Duodenal mucosa (tissue), 2 donors: Measurements from ENCODE around the gene CLIC2.
"Not testable (repeated sequence)": the region's sequence is repeated elsewhere in the genome, so short reads cannot be mapped to it uniquely, and the experiment has no call there.

ENCODE experiments used
- H3K27ac ChIP-seq: one replicate; pipeline ENCODE4 v1.7.0; 2013; ENCODE audit warnings: low read depth, low read length
- H3K27me3 ChIP-seq, 2 donors: one replicate each; pipeline ENCODE4 v1.7.0; 2013; ENCODE audit warnings: low read length in 2 of 2, control low read depth in 1 of 2; ENCODE audit not compliant: insufficient read depth in 2 of 2, control insufficient read depth in 1 of 2
- H3K36me3 ChIP-seq, 2 donors: one replicate each; pipeline ENCODE4 v1.7.0; 2013; ENCODE audit warnings: low read length in 2 of 2, control low read depth in 1 of 2; ENCODE audit not compliant: insufficient read depth in 2 of 2, control insufficient read depth in 1 of 2
- H3K4me1 ChIP-seq, 2 donors: one replicate each; pipeline ENCODE4 v1.7.0; 2013; ENCODE audit warnings: low read length in 2 of 2, control low read depth in 1 of 2; ENCODE audit not compliant: insufficient read depth in 2 of 2, control insufficient read depth in 1 of 2
- H3K4me3 ChIP-seq, 2 donors: one replicate each; pipeline ENCODE4 v1.7.0; 2013; ENCODE audit warnings: low read length in 2 of 2, low read depth in 1 of 2
- H3K9ac ChIP-seq, 2 donors: one replicate each; pipeline ENCODE4 v1.7.0; 2013; ENCODE audit warnings: low read length in 2 of 2, low read depth in 1 of 2
- H3K9me3 ChIP-seq, 2 donors: one replicate each; pipeline ENCODE4 v1.7.0; 2013; ENCODE audit warnings: low read length in 2 of 2, control low read depth in 1 of 2; ENCODE audit not compliant: control insufficient read depth in 1 of 2

The CLIC2 gene

DNA sequence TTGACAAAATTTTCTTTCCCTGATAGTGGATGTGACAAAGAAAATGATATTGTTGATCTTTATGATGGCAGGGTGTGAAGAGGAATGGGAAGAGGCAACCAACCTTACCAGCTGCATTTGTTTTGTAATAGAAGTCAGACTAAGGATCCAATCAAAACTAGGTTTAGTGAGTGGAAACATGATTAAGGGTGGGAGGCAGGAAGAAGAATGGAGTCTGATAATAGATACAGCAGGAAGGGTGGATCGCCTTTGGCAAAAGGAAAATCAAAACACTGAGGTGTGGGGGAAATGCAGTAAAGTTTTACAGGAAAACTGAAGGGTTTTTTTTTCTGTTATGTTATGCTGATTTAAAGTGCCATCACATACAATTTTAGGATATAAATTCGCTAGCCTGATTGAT lies 3.4 kb downstream of the CLIC2 start:
- H3K36me3 ChIP-seq: no peaks in the 10 kb centered on the region
- H3K27me3 ChIP-seq: no peaks in the 10 kb centered on the region
- no peak overlapping the region for H3K4me3 ChIP-seq
- no peaks in the 10 kb centered on the region for H3K9me3 ChIP-seq
- H3K4me1 ChIP-seq: no peaks in the 10 kb centered on the region
- no peak overlapping the region for H3K27ac ChIP-seq
- no peak overlapping the region for H3K9ac ChIP-seq

DNA sequence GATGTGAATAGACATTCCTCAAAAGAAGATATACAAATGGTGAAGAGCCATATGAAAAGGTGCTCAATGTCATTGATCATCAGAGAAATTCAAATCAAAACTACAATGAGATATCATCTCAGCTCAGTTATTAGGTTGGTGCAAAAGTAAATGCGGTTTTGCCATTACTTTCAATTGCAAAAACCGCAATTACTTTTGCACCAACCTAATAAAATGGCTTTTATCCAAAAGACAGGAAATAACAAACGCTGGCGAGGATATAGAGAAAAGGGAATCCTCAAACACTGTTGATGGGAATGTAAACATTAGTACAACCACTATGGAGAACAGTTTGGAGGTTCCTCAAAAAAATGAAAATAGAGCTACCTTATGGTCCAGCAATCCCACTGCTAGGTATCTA lies 5.1 kb downstream of the CLIC2 start:
- Histone ChIP-seq H3K4me1 (no peaks in the 10 kb centered on the region), H3K36me3 (no peaks in the 10 kb centered on the region), H3K9me3 (no peaks in the 10 kb centered on the region), H3K4me3 (no peak overlapping the region), H3K27me3 (no peaks in the 10 kb centered on the region), H3K27ac (no peak overlapping the region), H3K9ac (no peak overlapping the region)

DNA sequence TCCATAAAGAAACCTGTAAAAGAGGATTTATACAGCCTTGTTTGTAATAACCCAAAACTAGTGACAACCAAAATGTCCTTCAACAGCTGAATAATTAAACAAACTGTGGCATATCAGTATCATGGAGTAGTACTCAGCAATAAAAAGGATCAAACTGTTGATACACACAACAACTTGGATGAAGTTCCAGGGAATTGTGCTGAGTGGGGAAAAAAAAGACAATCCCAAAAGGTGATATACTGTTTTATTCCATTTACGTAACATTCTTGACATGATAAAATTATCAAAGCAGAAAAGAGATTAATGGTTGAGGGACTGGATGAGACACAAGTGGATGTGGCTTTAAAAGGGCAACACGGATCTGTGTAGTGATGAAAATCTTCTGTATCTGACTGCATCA lies 7.8 kb downstream of the CLIC2 start:
- no peak overlapping the region for H3K9ac ChIP-seq

DNA sequence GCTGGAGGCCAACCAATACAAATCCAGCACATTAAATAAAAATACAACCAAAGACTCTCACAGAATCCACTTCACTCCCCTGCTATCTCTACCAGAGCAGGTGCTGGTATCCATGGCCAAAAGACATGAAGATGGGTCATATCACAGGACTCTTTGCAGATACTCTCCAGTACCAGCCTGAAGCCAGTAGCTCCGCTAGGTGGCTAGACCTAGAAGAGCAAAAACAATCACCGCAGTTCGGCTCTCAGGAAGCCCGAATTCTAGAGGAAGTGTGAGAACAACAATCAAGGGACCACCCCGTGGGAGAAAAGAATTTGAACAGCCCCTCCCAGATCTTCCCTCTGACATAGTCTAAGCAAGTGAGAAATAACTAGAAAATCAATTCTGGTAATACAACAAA lies 20.2 kb downstream of the CLIC2 start:
- Histone ChIP-seq H3K36me3 (no peaks in the 10 kb centered on the region), H3K9me3 (no peaks in the 10 kb centered on the region), H3K4me1 (no peaks in the 10 kb centered on the region), H3K27ac (no peak overlapping the region), H3K4me3 (no peak overlapping the region), H3K27me3 (no peaks in the 10 kb centered on the region), H3K9ac (no peak overlapping the region)

More for the DNA sequence above, 7.8 kb downstream of the CLIC2 start:
- H3K36me3 ChIP-seq: no peaks in the 10 kb centered on the region
- H3K9me3 ChIP-seq: no peaks in the 10 kb centered on the region
- H3K27ac ChIP-seq: no peak overlapping the region
- no peaks in the 10 kb centered on the region for H3K27me3 ChIP-seq
- no peaks in the 10 kb centered on the region for H3K4me1 ChIP-seq
- no peak overlapping the region for H3K4me3 ChIP-seq

DNA sequence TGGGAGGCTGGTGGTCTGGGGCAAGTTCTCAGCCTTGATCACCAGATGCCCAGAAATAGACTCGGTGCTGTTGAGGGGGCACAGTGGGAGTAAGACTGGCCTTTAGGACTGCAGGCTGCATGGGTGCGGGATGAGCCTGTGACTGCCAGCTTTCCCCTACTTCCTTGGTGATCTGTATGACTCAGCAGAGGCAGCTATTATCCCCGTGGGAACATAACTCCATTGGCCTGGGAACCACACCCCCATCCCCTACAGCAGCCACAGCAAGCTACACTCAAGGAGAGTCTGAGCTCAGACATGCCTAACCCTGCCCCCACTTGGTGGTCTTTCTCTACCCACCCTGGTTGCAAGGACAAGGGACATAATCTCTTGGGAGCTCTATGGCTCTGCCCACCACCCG lies 20.6 kb downstream of the CLIC2 start:
- no peak overlapping the region for H3K27ac ChIP-seq
- no peaks in the 10 kb centered on the region for H3K9me3 ChIP-seq
- H3K4me1 ChIP-seq: no peaks in the 10 kb centered on the region
- no peak overlapping the region for H3K9ac ChIP-seq
- H3K4me3 ChIP-seq: no peak overlapping the region
- no peaks in the 10 kb centered on the region for H3K36me3 ChIP-seq
- no peaks in the 10 kb centered on the region for H3K27me3 ChIP-seq

DNA sequence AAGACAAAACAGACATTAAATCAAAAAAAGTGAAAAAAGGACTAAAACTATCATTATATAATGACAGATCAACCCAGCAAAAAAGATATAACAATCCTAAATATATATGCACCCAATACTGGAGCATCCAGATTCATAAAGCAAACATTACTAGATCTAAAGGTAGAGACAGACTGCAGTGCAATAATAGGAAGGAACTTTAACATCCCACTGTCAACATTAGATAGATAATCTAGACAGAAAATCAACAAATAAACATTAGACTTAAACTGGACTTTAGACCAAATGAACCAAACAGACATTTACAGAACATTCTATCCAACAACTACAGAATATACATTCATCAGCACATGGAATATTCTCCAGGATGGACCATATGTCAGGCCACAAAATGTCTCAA lies 40.6 kb downstream of the CLIC2 start:
- Histone ChIP-seq H3K36me3 (no peaks in the 10 kb centered on the region), H3K27ac (no peak overlapping the region), H3K27me3 (no peaks in the 10 kb centered on the region), H3K4me1 (no peaks in the 10 kb centered on the region), H3K4me3 (no peak overlapping the region), H3K9me3 (no peaks in the 10 kb centered on the region), H3K9ac (no peak overlapping the region)

DNA sequence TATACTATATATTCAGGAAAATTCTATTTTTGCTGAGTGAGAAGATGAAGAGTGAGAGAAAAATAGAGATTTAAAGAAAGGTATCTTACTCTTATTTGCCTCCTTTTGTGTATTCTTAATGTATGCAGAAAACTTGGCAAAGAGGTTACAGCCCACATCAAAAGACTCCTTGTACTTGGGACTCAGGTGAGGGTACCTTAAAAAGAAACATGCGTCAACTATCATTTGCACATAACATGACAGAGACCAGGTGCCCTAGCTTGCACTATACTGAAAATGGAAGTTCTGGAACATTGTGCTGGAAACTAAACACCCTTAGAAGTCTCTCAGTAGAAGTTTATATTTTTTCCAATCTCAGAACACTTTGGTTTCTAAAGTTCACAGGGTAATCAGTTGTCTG lies 54.5 kb downstream of the CLIC2 start:
- H3K4me3 ChIP-seq: no peak overlapping the region
- H3K27me3 ChIP-seq: no peaks in the 10 kb centered on the region
- H3K4me1 ChIP-seq: no peaks in the 10 kb centered on the region
- H3K9me3 ChIP-seq: no peaks in the 10 kb centered on the region
- H3K36me3 ChIP-seq: no peaks in the 10 kb centered on the region
- no peak overlapping the region for H3K27ac ChIP-seq
- H3K9ac ChIP-seq: no peak overlapping the region

DNA sequence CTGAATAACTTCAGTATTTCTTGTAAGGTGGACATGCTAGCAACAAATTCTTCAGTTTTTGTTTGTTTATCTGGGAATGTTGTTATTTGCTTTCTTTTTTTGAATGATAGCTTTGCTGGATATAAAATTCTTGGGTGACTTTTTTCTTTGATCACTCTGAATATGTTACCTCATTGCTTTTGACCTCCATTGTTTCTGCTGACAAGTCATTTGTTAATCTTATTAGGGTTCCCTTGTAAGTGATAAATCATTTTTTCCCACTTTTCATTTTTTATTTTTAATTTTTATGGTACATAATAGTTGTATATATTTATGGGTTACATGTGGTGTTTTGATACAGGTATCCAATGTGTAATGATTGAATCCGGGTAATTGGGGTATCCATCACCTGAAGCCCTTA lies 63.4 kb downstream of the CLIC2 start:
- no peaks in the 10 kb centered on the region for H3K4me1 ChIP-seq
- no peak overlapping the region for H3K4me3 ChIP-seq
- H3K36me3 ChIP-seq: no peaks in the 10 kb centered on the region
- no peaks in the 10 kb centered on the region for H3K9me3 ChIP-seq
- H3K9ac ChIP-seq: no peak overlapping the region
- no peak overlapping the region for H3K27ac ChIP-seq
- H3K27me3 ChIP-seq: no peaks in the 10 kb centered on the region

DNA sequence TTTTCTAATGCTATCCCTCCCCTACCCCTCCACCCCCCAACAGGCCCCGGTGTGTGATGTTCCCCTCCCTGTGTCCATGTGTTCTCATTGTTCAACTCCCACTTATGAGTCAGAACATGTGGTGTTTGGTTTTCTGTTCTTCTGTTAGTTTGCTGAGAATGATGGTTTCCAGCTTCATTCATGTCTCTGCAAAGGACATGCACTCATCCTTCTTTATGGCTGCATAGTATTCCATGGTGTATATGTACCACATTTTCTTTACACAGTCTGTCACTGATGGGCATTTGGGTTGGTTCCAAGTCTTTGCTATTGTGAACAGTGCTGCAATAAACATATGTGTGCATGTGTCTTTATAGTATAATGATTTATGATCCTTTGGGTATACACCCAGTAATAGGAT lies 66.4 kb downstream of the CLIC2 start:
- not testable (repeated sequence) for H3K27me3 ChIP-seq, H3K9me3 ChIP-seq, H3K36me3 ChIP-seq, H3K27ac ChIP-seq, H3K9ac ChIP-seq, H3K4me1 ChIP-seq, H3K4me3 ChIP-seq

DNA sequence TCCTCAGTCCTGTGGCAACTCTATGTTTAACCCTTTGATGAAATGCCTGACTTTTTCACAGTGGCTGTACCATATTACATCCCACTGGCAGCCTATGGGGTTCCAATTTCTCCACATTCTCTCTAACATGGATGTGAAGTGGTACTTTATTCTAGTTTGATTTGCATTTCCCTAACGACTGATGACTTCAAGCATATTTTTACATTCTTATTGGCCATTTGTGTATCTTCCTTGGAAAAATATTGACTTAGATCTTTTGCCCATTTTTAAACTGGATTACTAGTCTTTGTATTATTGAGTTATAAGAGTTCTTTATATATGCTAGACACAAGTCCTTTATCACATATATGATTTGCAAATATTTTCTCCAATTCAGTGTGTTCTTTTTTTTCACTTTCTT lies 68.0 kb downstream of the CLIC2 start:
- H3K27me3 ChIP-seq: no peaks in the 10 kb centered on the region
- H3K4me1 ChIP-seq: no peaks in the 10 kb centered on the region

More for the DNA sequence above, 68.0 kb downstream of the CLIC2 start:
- H3K27ac ChIP-seq: no peak overlapping the region
- no peaks in the 10 kb centered on the region for H3K9me3 ChIP-seq
- no peak overlapping the region for H3K9ac ChIP-seq
- H3K36me3 ChIP-seq: no peaks in the 10 kb centered on the region
- H3K4me3 ChIP-seq: no peak overlapping the region
